IMR-90 (cell line): Measurements from ENCODE around the gene ST8SIA2. TPM values are rescaled to one million over a fixed set of nuclear protein-coding genes. Genes with fewer than 3 reads are reported as not detected.

Source experiments
- ATAC-seq: fragments of 200-7000 bp; cut with Tn5 transposase; 2 replicates; pipeline ENCODE4 v1.9.1; 2020; ENCODE audit warnings: low read depth, mild to moderate bottlenecking, moderate library complexity
- BruUV-seq: library from RNA; stranded (reverse); fragments of 400-500 nt; replicated peaks from 2 replicates; lab custom pipeline; 2021; lab: Mats Ljungman, UMichigan
- CTCF ChIA-PET: fragments of 300-600 bp; formaldehyde crosslinking; extraction: SDS; loops from one replicate; lab custom pipeline; 2021; ENCODE audit warnings: antibody characterized with exemption; lab: Yijun Ruan, JAX
- POLR2A ChIA-PET: fragments of 300-600 bp; sonication (Branson Sonifier 250); formaldehyde crosslinking; loops from one replicate; lab custom pipeline; 2022; ENCODE audit warnings: antibody characterized with exemption; ENCODE audit not compliant: unreplicated experiment; lab: Charles Lee
- DNase-seq: peaks from one replicate; pipeline ENCODE4 v3.0.0; 2013
- H2AFZ ChIP-seq: replicated peaks from 2 replicates; pipeline ENCODE3; 2013; ENCODE audit warnings: low read length, mild to moderate bottlenecking; ENCODE audit not compliant: poor library complexity
- H2AK5ac ChIP-seq: 2 replicates; pipeline ENCODE4 v1.6.1; 2013; ENCODE audit warnings: low read depth, low read length, inconsistent platforms
- H2AK9ac ChIP-seq: replicated peaks from 2 replicates; pipeline ENCODE3; 2013; ENCODE audit warnings: mild to moderate bottlenecking, low read depth, low read length, moderate library complexity; ENCODE audit not compliant: poor library complexity
- H2BK120ac ChIP-seq: 2 replicates; pipeline ENCODE4 v1.6.1; 2013; ENCODE audit warnings: low read depth, low read length, inconsistent platforms
- H2BK15ac ChIP-seq: 3 replicates; pipeline ENCODE4 v1.6.1; 2013; ENCODE audit warnings: low read depth, low read length, inconsistent platforms
- H2BK20ac ChIP-seq: 2 replicates; pipeline ENCODE4 v1.6.1; 2013; ENCODE audit warnings: low read depth, mild to moderate bottlenecking, inconsistent platforms, low read length, moderate library complexity
- H2BK5ac ChIP-seq: 2 replicates; pipeline ENCODE4 v1.6.1; 2013; ENCODE audit warnings: mild to moderate bottlenecking, low read depth, low read length, inconsistent platforms; ENCODE audit not compliant: poor library complexity, severe bottlenecking
- H3K14ac ChIP-seq: replicated peaks from 2 replicates; pipeline ENCODE4 v1.6.1; 2013; ENCODE audit warnings: low read depth, low read length, inconsistent platforms
- H3K18ac ChIP-seq: 2 replicates; pipeline ENCODE4 v1.6.1; 2013; ENCODE audit warnings: low read depth, low read length, control low read depth
- H3K23ac ChIP-seq: 2 replicates; pipeline ENCODE4 v1.6.1; 2013; ENCODE audit warnings: low read depth, low read length, inconsistent platforms
- H3K27ac ChIP-seq: 2 replicates; pipeline ENCODE4 v1.5.1; 2013; ENCODE audit warnings: mild to moderate bottlenecking, control low read depth, low read length; ENCODE audit not compliant: insufficient read depth
- H3K27me3 ChIP-seq: 2 replicates; pipeline ENCODE4 v1.6.1; 2013; ENCODE audit warnings: low read length; ENCODE audit not compliant: control insufficient read depth, insufficient read depth
- H3K36me3 ChIP-seq: 2 replicates; pipeline ENCODE4 v1.6.1; 2013; ENCODE audit warnings: low read length, mixed read lengths; ENCODE audit not compliant: control insufficient read depth, insufficient read depth
- H3K4ac ChIP-seq: 2 replicates; pipeline ENCODE4 v1.6.1; 2013; ENCODE audit warnings: low read depth, low read length, inconsistent platforms
- H3K4me1 ChIP-seq: 2 replicates; pipeline ENCODE4 v1.6.1; 2013; ENCODE audit warnings: low read length, mixed read lengths; ENCODE audit not compliant: control insufficient read depth, insufficient read depth
- H3K4me2 ChIP-seq: 2 replicates; pipeline ENCODE4 v1.6.1; 2013; ENCODE audit warnings: low read depth, mild to moderate bottlenecking, control low read depth, low read length, moderate library complexity
- H3K4me3 ChIP-seq: 2 replicates; pipeline ENCODE4 v1.5.1; 2013; ENCODE audit warnings: low read depth, mild to moderate bottlenecking, control low read depth, low read length, moderate library complexity; ENCODE audit not compliant: insufficient read depth
- H3K56ac ChIP-seq: 2 replicates; pipeline ENCODE4 v1.6.1; 2013; ENCODE audit warnings: low read length, inconsistent platforms; ENCODE audit not compliant: insufficient read depth; ENCODE audit errors: extremely low read depth
- H3K79me1 ChIP-seq, 2 experiments: 2 replicates each; pipeline ENCODE4 v1.6.1; 2013; ENCODE audit warnings: low read length in 2 of 2, inconsistent platforms in 1 of 2, low read depth in 1 of 2
- H3K9ac ChIP-seq: 2 replicates; pipeline ENCODE4 v1.6.1; 2013; ENCODE audit warnings: low read depth, low read length, control low read depth
- H3K9me1 ChIP-seq: 2 replicates; pipeline ENCODE4 v1.6.1; 2013; ENCODE audit warnings: low read length, inconsistent platforms; ENCODE audit not compliant: insufficient read depth
- H3K9me3 ChIP-seq: 2 replicates; pipeline ENCODE4 v1.6.1; 2013; ENCODE audit warnings: low read length; ENCODE audit not compliant: control insufficient read depth, insufficient read depth
- H4K20me1 ChIP-seq: 2 replicates; pipeline ENCODE4 v1.6.1; 2013; ENCODE audit warnings: low read length, inconsistent platforms; ENCODE audit not compliant: insufficient read depth
- H4K5ac ChIP-seq: 2 replicates; pipeline ENCODE4 v1.6.1; 2013; ENCODE audit warnings: mild to moderate bottlenecking, low read depth, low read length, control low read depth
- H4K8ac ChIP-seq, 2 experiments: 2 replicates each; pipeline ENCODE4 v1.6.1; 2013; ENCODE audit warnings: low read depth in 2 of 2, low read length in 2 of 2, control low read depth in 1 of 2, inconsistent platforms in 1 of 2
- H4K91ac ChIP-seq: 2 replicates; pipeline ENCODE4 v1.6.1; 2013; ENCODE audit warnings: low read depth, low read length, inconsistent platforms; ENCODE audit not compliant: insufficient read depth
- CHD1 ChIP-seq: IDR thresholded peaks from 2 replicates; pipeline ENCODE4 v1.6.1; 2012; ENCODE audit warnings: low read depth, low read length, improper control_type of control experiment
- MAFK ChIP-seq: IDR thresholded peaks from 2 replicates; pipeline ENCODE4 v1.6.1; 2012; ENCODE audit warnings: low read depth, low read length, improper control_type of control experiment
- RCOR1 ChIP-seq: IDR thresholded peaks from 2 replicates; pipeline ENCODE4 v1.6.1; 2012; ENCODE audit warnings: mild to moderate bottlenecking, low read length, improper control_type of control experiment; ENCODE audit not compliant: insufficient replicate concordance
- USF2 ChIP-seq: fragments of 150-350 bp; IDR thresholded peaks from 2 replicates; pipeline ENCODE4 v1.6.1; 2017; ENCODE audit warnings: mild to moderate bottlenecking, antibody characterized with exemption, low read length, low read depth
- WGBS, 2 experiments: methylation state at CpG; one replicate each; pipeline versions ENCODE4 v1.1.5 to v1.1.7; 2013; ENCODE audit warnings: missing lambda C conversion rate in 2 of 2; ENCODE audit not compliant: insufficient read length in 1 of 2; ENCODE audit errors: extremely low coverage in 2 of 2; 5-methylcytosine and 5-hydroxymethylcytosine counted together
- dilution Hi-C: fragments of 300-500 bp; cut with HindIII; formaldehyde crosslinking; loops from one replicate; pipeline ENCODE4 v1.14.3; 2018; ENCODE audit warnings: low sequenced_read_pairs; ENCODE audit not compliant: unreplicated experiment
- in situ Hi-C: fragments of 300-500 bp; cut with MboI; formaldehyde crosslinking; loops from 3 replicates; pipeline ENCODE4 v1.14.3; 2019; ENCODE audit warnings: low sequenced_read_pairs, inconsistent platforms, mixed read lengths
- intact Hi-C: fragments of 100-400 bp; cut with micrococcal nuclease; formaldehyde crosslinking; loops from 2 replicates; pipeline ENCODE4 v1.10.0; 2022
- polyA plus RNA-seq, 3 experiments: library from polyadenylated mRNA; depleted of rRNA; stranded (reverse); fragments of >200 nt; gene quantifications; 2 replicates each; pipeline ENCODE4 v1.2.3, GENCODE V29; 2012; ENCODE audit warnings: low replicate concordance in 1 of 3
- total RNA-seq: library from RNA; depleted of rRNA; stranded (reverse); fragments of >200 nt; gene quantifications from 2 replicates; pipeline ENCODE4 v1.2.3, GENCODE V29; 2012

Gene ST8SIA2
- total and polyA plus RNA-seq, 2 of the 4 experiments (the other 2 are of a cell fraction) = not detected

- Histone ChIP-seq H4K5ac (no peak overlapping the region), H3K4me1 (no peaks in the 10 kb centered on the region), H2BK120ac (no peak overlapping the region), H3K9ac (no peak overlapping the region), H2AK9ac (no peak overlapping the region), H2AK5ac (no peak overlapping the region), H3K9me3 (no peaks in the 10 kb centered on the region), H2BK15ac (no peak overlapping the region), H4K20me1 (no peaks in the 10 kb centered on the region), H3K36me3 (no peaks in the 10 kb centered on the region), H2BK5ac (no peak overlapping the region), H2BK20ac (no peak overlapping the region), H3K27ac (no peak overlapping the region), H3K14ac (no peak overlapping the region), H3K56ac (no peak overlapping the region), H3K4me3 (no peak overlapping the region), H4K8ac (no peak overlapping the region), H3K4ac (no peak overlapping the region), H2AFZ (no peak overlapping the region), H3K4me2 (no peak overlapping the region), H3K79me1 (no peaks in the 10 kb centered on the region), H3K18ac (no peak overlapping the region), H3K23ac (no peak overlapping the region), H4K91ac (no peak overlapping the region), H3K9me1 (no peaks in the 10 kb centered on the region), H3K27me3 (no peaks in the 10 kb centered on the region)
- intact Hi-C loops = no loop called here
- ATAC-seq (no peak), DNase-seq (no peak)
- CTCF ChIA-PET = no interaction called here
- dilution Hi-C loops = no loop called here
- BruUV-seq = no TSS peak
- TF ChIP-seq CHD1 = no peak
- TF ChIP-seq RCOR1 = no peak
- TF ChIP-seq USF2 = no peak
- no peak for TF ChIP-seq MAFK
- in situ Hi-C loops = no loop called here
- no CpG with 5 or more reads among the region's 4 CpGs for WGBS, 2 experiments
- POLR2A ChIA-PET = interaction anchor here (0.7 kb wide), 1 partner anchor 1392 kb away, joined by 6 read pairs; no protein-coding TSS in a partner anchor
Observed at GRCh38 chr15:92503889-92504288, 110.2 kb downstream of the ST8SIA2 start.
